Fibroblast of lung (primary cell): Measurements from ENCODE around the gene EPB42.

ENCODE experiments used
- CTCF ChIP-seq, 2 donors: IDR thresholded peaks in 1 of 2; conservative IDR thresholded peaks in 1 of 2; 1 replicate in 1 of 2; 2 replicates in 1 of 2; pipeline ENCODE4 v1.5.1; 2011 to 2012; ENCODE audit warnings: low read length in 2 of 2, control low read depth in 1 of 2, inconsistent platforms in 1 of 2, low read depth in 1 of 2, mild to moderate bottlenecking in 1 of 2
- EZH2 ChIP-seq: IDR thresholded peaks from 2 replicates; pipeline ENCODE4 v1.5.1; 2012; ENCODE audit warnings: low read length, control low read depth, mild to moderate bottlenecking; ENCODE audit errors: missing control alignments

DNA sequence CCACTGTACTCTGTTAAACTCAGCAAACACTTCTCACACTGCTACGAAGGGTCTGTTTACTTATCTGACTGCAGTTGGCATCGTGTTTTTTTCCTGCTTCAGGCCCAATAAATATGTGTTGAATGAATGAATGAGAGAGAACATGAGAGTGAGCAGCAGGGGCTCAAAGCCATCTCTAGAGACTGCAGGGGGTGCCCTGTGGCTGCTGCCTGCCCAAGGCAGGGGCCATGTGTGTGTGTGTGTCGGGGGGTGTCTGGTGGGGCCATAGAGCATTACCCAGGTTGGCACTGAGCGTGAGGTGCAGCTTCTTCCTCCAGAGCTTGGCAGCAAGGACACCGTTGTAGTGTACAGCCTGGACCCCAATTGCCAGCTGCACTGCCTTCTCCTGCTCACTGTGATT, 14.8 kb downstream of the EPB42 start:
- TF ChIP-seq CTCF (conservative IDR thresholded peaks at IDR 0.05 in 1 of 2, IDR thresholded peaks at IDR 0.05 in 1 of 2; ENCODE audit: low read depth in 1 of 2, low read length in 2 of 2) (no peak), EZH2 (no peak)
